ENCODE results near the gene COL15A1. TPM values are rescaled to one million over a fixed set of nuclear protein-coding genes. Genes with fewer than 3 reads are reported as not detected.

Gene COL15A1
- total RNA-seq, 1 experiment from 2014 or later = not detected

- H3K79me2 ChIP-seq (ENCODE audit: insufficient read depth, low read length) = no peaks in the 10 kb centered on the region
- no peaks in the 10 kb centered on the region for H3K27me3 ChIP-seq (ENCODE audit: insufficient read depth, low read length)
- H2BK15ac ChIP-seq (ENCODE audit: low read depth, low read length) = no peak overlapping the region
- H2BK12ac ChIP-seq (ENCODE audit: insufficient read length, low read depth, low read length) = no peak overlapping the region
- no peak for TF ChIP-seq CTCF (conservative IDR thresholded peaks at IDR 0.05)
- H3K9me3 ChIP-seq (ENCODE audit: control insufficient read depth, low read depth, low read length) = no peaks in the 10 kb centered on the region
- H2BK120ac ChIP-seq (ENCODE audit: low read depth, low read length, poor library complexity, severe bottlenecking) = no peak overlapping the region
- peaks cover 4 to 15% of the 10 kb centered on the region in 2 experiments for H3K4me1 Mint-ChIP-seq
- H2AFZ ChIP-seq (ENCODE audit: low read length) = no peak overlapping the region
- H3K56ac ChIP-seq (ENCODE audit: insufficient read length, low read depth, low read length) = no peak overlapping the region
- H4K20me1 ChIP-seq (ENCODE audit: control insufficient read depth, insufficient read depth, insufficient read length) = no peaks in the 10 kb centered on the region
- no peaks in the 10 kb centered on the region for H3K23me2 ChIP-seq (ENCODE audit: insufficient read length, low read depth, low read length, poor library complexity, severe bottlenecking)
- WGBS (ENCODE audit: extremely low coverage, insufficient read length, low lambda C conversion rate) = no CpG with 5 or more reads among the region's 15 CpGs
- no peak for DNase-seq
- no peak overlapping the region for H3K4me3 Mint-ChIP-seq
- H3K4me2 ChIP-seq (ENCODE audit: insufficient read depth, insufficient read length, low read length) = no peak overlapping the region
- H3K27me3 Mint-ChIP-seq (ENCODE audit: low read depth) = peaks cover 14% of the 10 kb centered on the region
- H4K5ac ChIP-seq (ENCODE audit: insufficient read length, low read depth, low read length) = no peak overlapping the region
- no peak overlapping the region for H4K91ac ChIP-seq (ENCODE audit: insufficient read length, low read depth, low read length)
- H3K27ac ChIP-seq (ENCODE audit: insufficient read length, low read depth, low read length) = no peak overlapping the region
- no peak overlapping the region for H3K4ac ChIP-seq (ENCODE audit: low read depth, low read length)
- no peak overlapping the region for H3K18ac ChIP-seq (ENCODE audit: insufficient read length, low read depth, low read length)
- H2AK5ac ChIP-seq (ENCODE audit: insufficient read length, low read length) = no peak overlapping the region
- no peaks in the 10 kb centered on the region for H3K36me3 Mint-ChIP-seq (ENCODE audit: insufficient read depth in 1 of 3, low read depth in 3 of 3)
- no peak overlapping the region for H3K14ac ChIP-seq (ENCODE audit: insufficient read depth, low read length)
- H2BK20ac ChIP-seq (ENCODE audit: low read depth, low read length, poor library complexity, severe bottlenecking) = no peak overlapping the region
- no peak overlapping the region for H4K8ac ChIP-seq (replicated peaks; ENCODE audit: insufficient read length, low read depth, low read length)
- H3K23ac ChIP-seq (ENCODE audit: insufficient read length, low read depth, low read length) = no peak overlapping the region
- H2BK5ac ChIP-seq (ENCODE audit: insufficient read length, low read length) = no peak overlapping the region
- H3K4me1 ChIP-seq (ENCODE audit: insufficient read depth, low read length) = no peaks in the 10 kb centered on the region
- H3K27ac Mint-ChIP-seq = no peak overlapping the region
- no peak overlapping the region for H3T11ph ChIP-seq (ENCODE audit: low read length)
- H3K9ac ChIP-seq (ENCODE audit: extremely low read depth, insufficient read length, low read length) = no peak overlapping the region
- H3K9me3 Mint-ChIP-seq = no peaks in the 10 kb centered on the region
- no peaks in the 10 kb centered on the region for H3K79me1 ChIP-seq (ENCODE audit: insufficient read depth, low read depth, low read length, poor library complexity, severe bottlenecking)
These were observed 39.9 kb downstream of the COL15A1 start for GRCh38 chr9:98983295-98984268.
